ENCODE results near the gene GULP1. TPM values are rescaled to one million over a fixed set of nuclear protein-coding genes. Genes with fewer than 3 reads are reported as not detected.
"Not testable (repeated sequence)": the region's sequence is repeated elsewhere in the genome, so short reads cannot be mapped to it uniquely, and the experiment has no call there.

Gene GULP1
- polyA plus RNA-seq, 3 donors, result 53.6 to 59.4 (median 54.2) TPM

DNA sequence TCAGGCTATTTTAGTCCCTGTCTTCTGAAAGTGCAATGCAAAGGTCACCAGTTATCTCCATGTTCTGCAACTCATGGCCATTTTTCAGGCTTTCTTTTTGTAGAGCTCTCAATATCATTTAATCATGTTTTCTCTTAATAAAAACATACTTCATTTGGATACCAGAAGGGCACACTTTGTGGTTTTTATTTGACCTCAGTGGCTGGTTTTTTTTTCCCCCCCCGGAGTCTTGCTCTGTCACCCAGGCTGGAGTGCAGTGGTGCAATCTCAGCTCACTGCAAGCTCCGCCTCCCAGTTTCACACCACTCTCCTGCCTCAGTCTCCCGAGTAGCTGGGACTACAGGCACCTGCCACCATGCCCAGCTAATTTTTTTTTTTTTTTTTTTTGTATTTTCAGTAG lies 174.4 kb downstream of the GULP1 start:
- DNase-seq, result not testable (repeated sequence)

DNA sequence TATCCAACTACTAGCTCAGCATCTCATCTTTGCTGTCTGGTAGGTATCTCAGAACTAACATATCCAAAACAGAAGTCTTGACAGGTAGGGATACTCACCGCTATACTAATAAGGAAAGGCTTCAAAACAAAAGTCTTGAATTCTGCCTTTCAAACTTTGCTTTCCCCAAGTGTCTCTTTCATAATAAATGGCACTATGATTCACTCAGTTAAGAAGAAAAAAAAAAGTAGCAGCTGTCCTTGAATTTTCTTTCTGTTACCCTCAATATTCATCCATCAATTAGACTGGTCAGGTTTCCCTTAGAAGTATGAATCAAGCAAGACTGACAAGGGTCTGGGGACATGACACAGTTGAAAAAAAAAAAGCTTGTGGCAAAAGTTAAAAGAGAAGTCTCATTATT lies 175.1 kb downstream of the GULP1 start:
- DNase-seq, result no peak

DNA sequence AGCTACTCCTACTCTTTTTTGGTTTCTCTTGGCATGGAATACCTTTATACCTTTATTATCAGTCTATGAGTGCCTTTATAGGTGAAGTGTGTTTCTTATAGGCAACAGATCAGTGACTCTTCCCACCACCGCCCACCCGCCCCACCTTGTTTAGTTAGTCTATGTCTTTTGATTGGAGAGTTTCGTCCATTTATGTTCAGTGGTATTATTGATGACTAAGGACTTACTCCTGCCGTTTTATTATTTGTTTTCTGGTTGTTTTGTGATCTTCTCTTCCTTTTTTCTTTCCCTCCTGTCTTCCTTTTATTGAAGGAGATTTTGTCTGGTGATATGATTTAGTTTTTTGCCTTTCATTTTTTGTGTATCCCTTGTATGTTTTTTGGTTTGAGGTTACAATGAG lies 179.5 kb downstream of the GULP1 start:
- no peak for DNase-seq

DNA sequence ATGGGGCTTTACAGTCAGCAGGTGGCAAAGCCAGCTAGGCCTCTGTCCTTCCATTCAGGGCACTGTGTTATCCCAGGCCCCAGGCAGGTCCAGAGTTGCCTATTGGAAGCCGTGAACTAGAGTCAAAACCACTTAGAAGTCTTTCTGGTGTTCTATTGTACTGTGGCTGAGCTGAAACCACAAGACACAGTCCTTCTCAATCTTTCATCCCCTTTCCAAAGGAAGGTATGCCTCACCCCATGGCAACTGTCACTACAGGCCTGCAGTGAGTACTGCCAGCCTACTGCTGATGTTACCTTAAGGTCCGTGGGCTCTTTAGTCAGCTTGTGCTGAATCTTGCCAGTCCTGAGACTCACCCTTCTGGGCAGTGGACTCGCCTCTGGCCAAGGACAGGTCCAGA lies 181.6 kb downstream of the GULP1 start:
- no peak for DNase-seq

DNA sequence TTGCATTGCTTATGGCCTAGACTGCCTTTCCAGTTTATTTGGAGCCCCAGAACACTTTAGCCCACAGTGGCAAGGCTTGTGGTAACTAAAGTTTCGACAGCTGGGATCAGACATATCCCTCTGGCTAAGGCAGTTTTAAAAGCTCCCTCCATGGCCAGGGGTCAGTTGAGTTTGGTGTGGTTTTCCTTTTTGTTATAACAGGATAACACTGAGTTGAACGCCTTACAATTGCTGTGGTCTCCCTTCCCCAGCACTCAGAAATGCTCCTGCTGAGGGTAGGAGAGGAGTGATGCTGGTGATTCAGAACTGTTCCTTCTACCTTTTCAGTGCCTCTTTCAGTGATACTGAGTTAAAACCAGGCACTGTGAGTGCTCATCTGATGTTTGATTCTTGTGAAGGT lies 182.6 kb downstream of the GULP1 start:
- DNase-seq, result no peak

DNA sequence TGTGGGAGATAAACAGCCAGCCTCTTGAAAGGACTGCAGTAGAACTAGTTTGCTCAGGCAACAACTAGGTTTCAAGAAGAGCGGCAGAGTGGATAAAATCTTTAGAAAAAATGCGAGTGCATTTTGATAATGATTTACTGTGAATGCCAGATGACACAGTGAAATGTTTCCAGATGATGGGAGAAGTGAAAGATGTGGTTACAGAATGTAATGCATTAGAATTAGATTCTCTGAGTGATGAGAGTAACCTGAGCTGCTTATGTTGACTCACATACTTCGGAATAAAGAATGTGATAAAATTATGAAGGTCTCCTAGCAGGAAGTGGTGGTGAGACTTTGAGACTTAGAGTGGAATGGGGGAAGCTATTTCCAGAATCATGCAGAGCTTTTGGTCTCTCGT lies 184.3 kb downstream of the GULP1 start:
- DNase-seq, result no peak

DNA sequence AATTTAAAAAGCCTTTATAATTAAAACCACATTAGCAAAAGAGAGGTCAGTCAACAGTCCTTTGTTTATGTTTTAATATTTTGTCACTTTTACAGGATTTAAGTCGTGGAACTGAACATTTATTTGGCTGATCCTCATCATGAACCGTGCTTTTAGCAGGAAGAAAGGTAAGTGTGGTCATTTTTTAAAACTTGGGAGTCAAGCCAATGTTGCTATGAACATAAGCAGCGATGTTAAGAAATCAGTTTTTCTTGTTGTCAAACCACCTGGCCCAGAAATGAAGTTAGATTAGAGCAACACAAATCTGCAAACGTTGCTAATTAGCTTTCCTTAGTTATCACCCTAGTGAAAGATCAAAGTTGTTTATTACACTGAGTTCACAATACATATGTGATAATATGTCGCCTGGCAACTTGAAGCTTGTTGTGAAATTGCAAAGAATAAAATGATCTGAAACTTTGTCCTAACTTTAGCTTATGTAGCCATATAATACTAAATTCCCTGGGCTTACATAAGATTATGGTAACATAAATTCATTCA lies 186.0 kb downstream of the GULP1 start:
- DNase-seq, result no peak

DNA sequence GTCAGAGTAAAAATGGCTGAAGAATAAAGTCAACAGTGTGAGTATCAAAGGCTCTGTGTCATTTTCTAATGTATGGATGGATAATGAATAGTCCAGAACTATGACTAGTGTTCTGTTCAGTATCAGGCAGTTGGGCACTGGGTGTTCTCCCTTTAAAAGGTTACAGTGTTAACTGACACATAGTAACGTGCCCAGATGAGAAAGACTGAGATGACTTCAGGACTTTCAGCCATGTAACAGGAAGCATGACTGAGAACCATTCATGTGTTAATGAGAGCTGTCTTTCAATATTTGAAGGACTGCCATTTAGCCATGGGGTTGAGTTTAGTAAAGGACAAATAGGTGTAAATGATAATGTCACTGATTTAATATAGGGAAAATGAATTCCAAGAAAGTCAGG lies 187.1 kb downstream of the GULP1 start:
- no peak for DNase-seq

DNA sequence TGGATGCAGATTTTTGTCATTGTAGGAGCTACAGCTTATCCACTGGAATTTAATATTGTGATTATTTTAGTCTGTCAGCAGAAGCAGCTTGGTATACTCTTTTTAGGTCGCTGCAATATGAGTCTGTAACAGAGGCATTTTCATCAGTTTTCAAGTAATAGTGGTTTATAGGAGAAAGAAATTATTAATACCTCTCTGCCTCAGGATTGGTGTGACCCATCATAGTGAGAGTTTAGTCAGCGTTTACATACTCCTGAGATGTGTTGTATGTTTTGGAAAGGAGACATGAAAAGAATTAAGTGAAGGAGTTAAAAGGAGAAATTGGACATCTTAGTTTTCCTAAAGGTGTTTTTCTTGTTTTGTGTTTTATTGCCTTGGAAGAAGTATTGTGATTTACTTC lies 189.8 kb downstream of the GULP1 start:
- DNase-seq, result no peak

DNA sequence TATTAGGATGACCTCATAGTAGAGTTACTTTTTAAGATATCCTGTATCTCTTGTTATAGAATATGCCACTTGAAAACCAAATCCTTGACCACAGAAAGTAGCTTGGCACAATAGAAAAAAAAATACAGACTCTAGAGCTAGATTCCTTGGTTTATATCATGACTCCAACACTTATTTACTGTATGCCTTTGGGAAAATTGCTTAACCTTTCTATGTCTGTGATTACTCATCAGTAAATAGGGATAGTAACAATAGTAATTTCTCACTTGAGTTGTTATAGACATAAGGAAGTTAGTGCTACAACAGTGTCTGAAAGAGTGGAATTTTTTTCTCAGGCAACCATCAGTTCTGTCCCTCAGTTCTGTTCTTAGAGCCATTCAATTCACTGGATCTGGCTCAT lies 193.8 kb downstream of the GULP1 start:
- no peak for DNase-seq

DNA sequence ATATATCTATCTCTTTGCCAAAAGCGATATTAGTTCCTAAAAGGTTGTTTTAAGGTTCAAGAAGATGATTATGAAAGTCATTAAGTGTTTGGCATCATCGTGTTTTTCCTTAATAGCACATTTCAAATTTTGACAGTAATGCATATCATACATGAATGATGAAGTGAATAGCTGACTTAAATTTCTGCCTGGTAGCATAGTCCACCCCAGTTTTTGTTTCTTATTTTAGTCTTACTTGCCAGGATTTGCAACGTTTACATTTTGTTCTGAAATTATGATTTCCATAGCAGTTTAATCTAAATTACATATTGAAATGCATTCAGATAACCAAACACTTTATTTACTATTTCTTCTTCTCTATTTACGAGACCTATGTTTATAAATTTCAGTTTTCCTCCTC lies 201.1 kb downstream of the GULP1 start:
- no peak for DNase-seq

DNA sequence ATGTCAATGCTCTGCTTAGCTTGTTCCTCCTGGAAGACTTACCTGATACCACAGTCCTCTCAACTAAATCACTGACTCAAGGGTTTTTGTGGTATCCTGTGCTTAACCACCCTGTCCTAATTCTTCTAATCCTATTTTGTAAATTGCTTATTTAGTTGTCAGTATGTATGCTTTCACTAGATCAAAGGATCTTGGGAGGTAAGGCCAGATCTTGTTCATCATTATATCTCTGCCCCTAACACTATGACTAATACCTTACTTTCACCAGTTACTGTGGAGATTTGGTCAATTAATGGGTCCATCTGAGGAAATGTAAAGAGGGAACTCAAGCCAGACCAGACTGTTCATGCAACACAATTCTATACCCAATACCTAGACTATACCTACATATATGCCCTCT lies 203.2 kb downstream of the GULP1 start:
- DNase-seq, result no peak

DNA sequence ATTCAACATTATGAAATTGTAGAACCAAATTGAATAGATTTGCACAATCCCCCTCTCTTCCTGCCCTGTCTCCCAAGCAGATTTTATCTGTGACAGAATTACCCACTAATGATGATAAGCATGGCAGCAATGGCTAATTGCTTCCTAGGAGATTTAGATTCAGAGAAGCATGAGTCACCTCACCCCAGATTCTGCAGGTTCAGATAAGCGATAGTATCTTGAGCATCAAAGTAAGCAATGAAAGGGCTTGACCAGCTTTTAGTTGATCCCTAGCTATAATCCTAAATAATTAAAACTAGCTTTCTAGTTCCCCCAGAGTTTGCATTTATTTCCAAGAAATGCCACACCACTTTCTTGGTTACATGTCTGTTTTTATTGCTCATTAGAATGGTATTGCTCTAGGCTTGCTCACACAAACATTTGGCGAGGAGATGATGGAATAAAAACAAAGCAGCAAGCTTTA lies 204.3 kb downstream of the GULP1 start:
- DNase-seq, result no peak

DNA sequence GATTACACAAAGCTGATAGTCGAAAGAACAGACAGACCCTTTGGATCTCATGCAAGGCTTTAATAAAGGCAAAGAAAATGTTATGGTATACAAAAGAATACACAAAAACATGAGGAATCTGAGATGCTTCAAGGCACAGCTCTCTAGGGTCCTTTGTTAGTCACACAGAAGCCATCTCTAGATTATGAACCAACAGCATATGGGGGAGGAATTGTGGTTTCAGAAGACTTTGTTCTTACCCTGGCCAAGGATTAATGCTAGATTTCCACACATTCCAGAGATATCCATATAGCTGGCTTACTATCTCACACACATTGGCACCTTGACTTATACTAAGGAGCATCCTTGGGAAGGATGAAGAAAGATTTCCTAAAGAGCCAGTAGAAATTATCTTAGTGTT lies 206.1 kb downstream of the GULP1 start:
- DNase-seq, result no peak

DNA sequence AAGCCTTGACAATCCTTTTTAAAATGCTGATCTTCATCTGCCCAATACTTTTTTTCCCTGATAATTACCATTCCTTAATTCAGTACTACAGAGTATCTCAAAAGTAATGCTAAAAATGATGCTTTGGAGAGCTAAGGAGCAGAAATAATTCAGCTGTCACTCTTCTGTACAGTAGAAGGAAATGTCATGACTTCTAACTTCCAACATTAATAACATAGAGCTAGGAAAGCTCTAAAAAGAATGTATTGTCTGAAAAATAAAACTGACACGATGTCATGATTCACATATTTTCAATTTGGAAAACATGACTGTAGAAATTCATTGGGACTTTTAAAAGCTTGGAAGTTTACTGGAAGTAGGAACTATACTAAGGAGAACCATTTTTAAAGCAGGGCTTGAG lies 212.3 kb downstream of the GULP1 start:
- no peak for DNase-seq

DNA sequence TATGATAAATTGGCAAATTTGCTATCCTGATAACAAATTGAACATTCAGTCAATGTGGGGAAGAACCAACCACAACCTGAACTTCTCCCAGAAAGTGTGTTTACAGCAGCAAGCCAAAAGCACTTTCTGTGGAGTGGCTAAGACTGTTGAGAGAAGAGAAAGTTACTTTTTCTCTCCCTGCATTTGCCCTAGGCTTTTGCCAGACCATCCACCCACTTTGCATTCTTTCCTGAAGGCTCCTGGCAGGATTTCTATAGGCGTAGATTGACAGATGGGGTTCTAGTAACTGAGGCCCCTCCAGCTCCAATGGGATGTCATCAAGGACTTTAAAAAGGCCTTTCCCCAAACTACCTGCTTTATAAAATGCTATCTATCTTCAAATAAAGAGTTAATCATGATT lies 215.2 kb downstream of the GULP1 start:
- no peak for DNase-seq

DNA sequence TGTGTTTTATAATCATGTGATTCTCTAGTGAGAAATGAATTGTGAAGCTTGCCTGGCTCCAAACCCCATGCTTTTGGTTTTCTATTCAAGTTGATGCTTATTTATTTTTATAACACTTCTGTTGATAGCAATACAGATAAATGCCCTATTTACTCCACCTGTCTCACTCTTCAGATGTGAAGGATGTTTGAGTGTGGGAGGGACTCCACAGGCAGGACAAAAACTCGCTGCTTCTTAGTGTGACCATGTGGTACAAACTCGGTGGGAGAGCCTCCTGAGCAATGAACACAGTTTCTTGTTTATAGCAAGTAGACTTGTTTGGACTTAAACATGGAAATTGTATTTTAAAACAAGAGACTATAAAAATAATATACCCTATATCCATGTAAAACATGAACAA lies 219.7 kb downstream of the GULP1 start:
- DNase-seq, result no peak

DNA sequence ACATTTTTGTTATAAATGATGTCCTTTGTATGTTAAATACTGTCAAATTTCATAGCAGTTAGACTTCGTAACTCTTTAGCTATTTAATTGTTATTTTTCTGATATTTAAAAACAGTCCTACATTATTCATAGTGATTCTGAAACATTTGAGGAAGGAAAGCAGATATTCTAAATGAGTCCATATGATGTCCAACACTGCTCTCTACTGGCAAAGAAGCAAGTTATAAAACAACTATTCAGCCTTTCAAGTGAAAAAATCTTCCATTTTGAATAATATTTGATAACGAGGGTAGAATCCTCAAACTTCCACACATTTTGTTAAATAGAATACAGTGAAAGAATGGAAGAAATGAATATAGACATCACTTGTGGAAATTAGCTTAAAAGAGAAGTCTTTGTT lies 220.8 kb downstream of the GULP1 start:
- DNase-seq, result peak; percentile 48

DNA sequence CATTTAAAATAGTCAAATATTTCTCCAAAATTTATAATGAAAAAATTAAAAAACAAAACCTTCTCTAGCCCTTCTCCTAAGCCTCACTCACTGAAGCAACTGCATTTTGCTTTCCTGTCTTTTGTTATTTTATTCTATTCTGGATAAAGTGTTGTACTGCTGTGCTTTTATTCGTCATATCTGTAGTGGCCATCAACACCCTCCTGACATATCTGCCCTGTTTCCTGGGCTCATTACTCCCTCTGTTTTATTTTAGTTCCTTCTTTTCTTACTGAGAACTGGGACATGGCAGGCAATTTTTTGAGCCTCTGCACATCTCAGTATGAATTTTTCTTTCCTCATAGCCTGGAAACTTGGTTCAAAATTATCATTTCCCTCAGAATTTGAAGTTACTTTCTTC lies 224.2 kb downstream of the GULP1 start:
- no peak for DNase-seq

DNA sequence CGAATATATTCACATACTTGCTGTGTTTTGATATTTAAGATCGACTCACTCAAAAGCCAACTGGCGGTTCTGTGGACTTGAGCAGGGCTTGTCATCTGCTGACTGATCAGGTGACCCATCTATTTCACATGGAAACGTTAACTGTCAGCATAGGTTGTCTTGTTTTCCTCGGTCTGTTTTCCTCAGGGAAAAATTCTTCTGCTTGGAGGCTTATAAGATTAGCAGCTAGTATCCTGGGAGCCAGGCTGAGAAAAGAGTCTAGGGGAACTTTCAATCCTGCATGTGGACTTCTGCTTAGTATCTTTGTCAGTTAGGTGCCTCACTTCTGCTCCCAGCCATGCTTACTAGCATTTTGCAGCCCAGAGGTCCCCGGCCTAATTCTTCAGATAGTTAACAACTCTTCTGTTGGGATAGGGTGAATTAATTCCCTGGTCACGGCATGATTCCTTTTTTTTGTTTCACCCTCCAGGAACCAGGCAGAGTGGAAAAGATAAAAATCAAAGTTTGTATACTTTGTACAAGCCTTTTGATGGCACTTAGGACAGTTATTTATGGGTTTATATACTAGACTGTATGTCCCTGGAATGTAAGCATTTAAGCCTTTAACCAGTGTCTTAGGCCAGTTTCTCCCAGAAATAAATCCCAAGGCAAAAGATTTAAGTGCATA lies 226.0 kb downstream of the GULP1 start:
- DNase-seq, result no peak

DNA sequence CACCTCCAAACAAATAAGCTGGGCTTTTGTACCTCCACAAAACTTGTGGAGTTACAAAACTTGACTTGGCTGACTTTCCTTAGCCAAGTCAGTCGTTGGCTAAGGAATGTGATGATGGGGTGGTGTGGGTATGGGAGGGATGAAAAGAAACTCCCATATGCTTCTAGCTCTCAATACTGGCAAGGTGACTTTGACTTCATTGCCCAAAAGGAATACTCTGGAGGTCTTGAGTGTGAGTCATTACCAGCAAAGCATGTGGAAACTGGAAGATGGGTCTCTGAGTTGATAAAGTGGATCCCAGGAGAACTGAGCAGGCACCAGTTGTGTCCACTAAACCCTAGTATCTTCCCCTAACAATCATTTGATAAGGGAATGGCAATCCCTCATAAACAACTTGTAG lies 226.7 kb downstream of the GULP1 start:
- DNase-seq, result no peak

DNA sequence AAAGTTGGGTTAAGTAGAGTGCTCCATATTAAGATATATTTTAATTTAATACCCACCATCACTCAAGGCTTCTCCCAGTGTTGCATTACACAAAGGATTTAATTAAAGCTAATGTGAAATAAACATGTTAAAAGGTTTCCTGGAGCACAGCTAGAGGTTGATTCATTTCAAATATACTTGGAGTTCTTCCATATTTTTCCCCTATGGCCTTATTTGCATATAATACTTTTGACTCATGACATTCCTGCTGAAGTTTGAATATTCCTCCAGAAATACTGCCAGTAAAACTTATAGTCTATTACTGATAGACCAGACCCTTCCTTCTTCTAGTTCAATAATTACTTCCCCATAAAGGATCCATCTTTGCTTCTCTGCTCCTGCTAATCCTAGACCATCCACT lies 227.5 kb downstream of the GULP1 start:
- no peak for DNase-seq

DNA sequence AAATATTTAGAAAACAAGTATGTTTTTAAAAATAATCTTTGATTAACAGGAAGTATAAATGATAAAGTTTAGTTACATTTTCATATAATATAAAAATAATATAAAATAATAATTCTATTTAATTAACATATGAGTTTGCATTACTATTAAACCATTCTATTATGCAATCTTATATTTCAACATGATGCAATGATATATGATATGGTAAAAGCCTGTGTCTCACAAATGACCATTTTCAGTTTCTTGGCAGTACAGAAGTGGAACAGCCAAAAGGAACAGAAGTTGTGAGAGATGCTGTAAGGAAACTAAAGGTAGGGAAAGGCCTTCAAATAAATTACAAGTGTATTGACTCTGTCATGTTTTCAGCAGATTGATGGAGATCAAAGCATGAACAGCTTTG lies 230.8 kb downstream of the GULP1 start:
- DNase-seq, result no peak

DNA sequence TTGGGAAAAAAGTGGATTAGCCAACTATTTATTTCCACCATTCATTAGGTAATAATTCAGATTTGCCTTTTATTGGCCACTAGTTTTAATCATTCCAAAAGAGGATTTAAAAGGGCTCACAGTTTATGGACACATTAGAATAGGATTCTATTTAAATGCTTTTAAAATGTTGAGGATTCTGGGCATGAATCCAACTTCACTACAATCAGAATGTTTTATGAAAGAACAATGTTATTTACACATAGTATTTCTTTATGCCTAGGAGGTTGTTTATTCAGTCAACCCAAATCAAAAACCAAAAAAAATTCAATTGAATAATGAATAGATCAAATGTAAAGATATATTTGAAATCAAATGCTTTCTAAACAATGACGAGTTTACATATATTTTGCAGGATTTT lies 232.2 kb downstream of the GULP1 start:
- no peak for DNase-seq
